ENCODE results near the gene RAB36. TPM values are rescaled to one million over a fixed set of nuclear protein-coding genes. Genes with fewer than 3 reads are reported as not detected.

Gene RAB36
- polyA plus RNA-seq, 1 of the 3 experiments (the other 2 are of a cell fraction), result 6.6 TPM

DNA sequence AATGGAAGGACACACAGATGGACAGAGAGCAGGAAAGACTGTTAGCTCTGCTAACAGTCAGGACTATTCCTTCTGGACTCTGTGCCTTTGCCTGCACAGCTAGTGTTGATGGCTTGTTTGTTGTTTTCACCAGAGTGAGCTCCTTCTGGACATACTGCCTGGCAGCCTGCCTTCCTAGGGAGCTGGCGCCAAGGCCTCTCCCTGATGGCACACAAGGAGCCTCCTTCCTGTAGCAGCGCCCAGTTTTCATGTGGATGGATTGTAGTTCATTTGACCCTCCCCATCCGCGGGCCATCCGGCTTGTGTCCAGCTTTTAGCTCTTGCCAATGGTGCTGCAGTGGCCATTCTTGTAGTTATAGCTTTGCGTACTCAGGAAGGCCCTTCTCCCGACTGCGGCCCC is 18.4 kb downstream of the RAB36 start:
- Histone ChIP-seq H3F3A (replicated peaks; ENCODE audit: insufficient read depth) (no peaks in the 10 kb centered on the region), H3K4me1 (ENCODE audit: control insufficient read depth in 1 of 2, insufficient read depth in 2 of 2, low read depth in 1 of 2, low read length in 1 of 2) (peaks cover 0 to 12% of the 10 kb centered on the region in 2 experiments; a peak in 1 of 4 replicates), H2AFZ (ENCODE audit: low read depth) (no peak overlapping the region), H3K79me2 (ENCODE audit: insufficient read depth) (no peaks in the 10 kb centered on the region), H3K27me3 (ENCODE audit: insufficient read depth) (no peaks in the 10 kb centered on the region), H3K9me3 (no peaks in the 10 kb centered on the region), H3K36me3 (replicated peaks in 1 of 2; ENCODE audit: control insufficient read depth in 1 of 2, insufficient read depth in 2 of 2, low read length in 1 of 2) (no peaks in the 10 kb centered on the region), H3K4me3 (ENCODE audit: low read depth in 2 of 2, low read length in 1 of 2) (no peak overlapping the region), H3K9me2 (no peaks in the 10 kb centered on the region), H4K20me1 (ENCODE audit: insufficient read depth) (no peaks in the 10 kb centered on the region), H3K4me2 (no peak overlapping the region), H3K9ac (no peak overlapping the region), H3K27ac (ENCODE audit: low read depth in 2 of 2, low read length in 1 of 2) (no peak overlapping the region)
- TF ChIP-seq FOSL2 (IDR thresholded peaks at IDR 0.05; ENCODE audit: borderline replicate concordance, low read depth), result no peak
- TF ChIP-seq RXRA (IDR thresholded peaks at IDR 0.05; ENCODE audit: borderline replicate concordance, low read depth), result no peak
- TF ChIP-seq RFX5 (IDR thresholded peaks at IDR 0.05; ENCODE audit: low read length), result no peak
- TF ChIP-seq FOXM1 (IDR thresholded peaks at IDR 0.05; ENCODE audit: low read depth), result no peak
- TF ChIP-seq, protein P1, sequence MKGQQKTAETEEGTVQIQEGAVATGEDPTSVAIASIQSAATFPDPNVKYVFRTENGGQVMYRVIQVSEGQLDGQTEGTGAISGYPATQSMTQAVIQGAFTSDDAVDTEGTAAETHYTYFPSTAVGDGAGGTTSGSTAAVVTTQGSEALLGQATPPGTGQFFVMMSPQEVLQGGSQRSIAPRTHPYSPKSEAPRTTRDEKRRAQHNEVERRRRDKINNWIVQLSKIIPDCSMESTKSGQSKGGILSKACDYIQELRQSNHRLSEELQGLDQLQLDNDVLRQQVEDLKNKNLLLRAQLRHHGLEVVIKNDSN (IDR thresholded peaks at IDR 0.05; ENCODE audit: borderline replicate concordance, low read depth), result no peak
- no peak for TF ChIP-seq TCF12 (IDR thresholded peaks at IDR 0.05)
- TF ChIP-seq SIN3A (IDR thresholded peaks at IDR 0.05; ENCODE audit: borderline replicate concordance, low read depth, low read length), result no peak
- TF ChIP-seq, protein P2, sequence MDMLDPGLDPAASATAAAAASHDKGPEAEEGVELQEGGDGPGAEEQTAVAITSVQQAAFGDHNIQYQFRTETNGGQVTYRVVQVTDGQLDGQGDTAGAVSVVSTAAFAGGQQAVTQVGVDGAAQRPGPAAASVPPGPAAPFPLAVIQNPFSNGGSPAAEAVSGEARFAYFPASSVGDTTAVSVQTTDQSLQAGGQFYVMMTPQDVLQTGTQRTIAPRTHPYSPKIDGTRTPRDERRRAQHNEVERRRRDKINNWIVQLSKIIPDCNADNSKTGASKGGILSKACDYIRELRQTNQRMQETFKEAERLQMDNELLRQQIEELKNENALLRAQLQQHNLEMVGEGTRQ (IDR thresholded peaks at IDR 0.05; ENCODE audit: borderline replicate concordance, low read depth, low read length), result no peak
- TF ChIP-seq, protein P3, sequence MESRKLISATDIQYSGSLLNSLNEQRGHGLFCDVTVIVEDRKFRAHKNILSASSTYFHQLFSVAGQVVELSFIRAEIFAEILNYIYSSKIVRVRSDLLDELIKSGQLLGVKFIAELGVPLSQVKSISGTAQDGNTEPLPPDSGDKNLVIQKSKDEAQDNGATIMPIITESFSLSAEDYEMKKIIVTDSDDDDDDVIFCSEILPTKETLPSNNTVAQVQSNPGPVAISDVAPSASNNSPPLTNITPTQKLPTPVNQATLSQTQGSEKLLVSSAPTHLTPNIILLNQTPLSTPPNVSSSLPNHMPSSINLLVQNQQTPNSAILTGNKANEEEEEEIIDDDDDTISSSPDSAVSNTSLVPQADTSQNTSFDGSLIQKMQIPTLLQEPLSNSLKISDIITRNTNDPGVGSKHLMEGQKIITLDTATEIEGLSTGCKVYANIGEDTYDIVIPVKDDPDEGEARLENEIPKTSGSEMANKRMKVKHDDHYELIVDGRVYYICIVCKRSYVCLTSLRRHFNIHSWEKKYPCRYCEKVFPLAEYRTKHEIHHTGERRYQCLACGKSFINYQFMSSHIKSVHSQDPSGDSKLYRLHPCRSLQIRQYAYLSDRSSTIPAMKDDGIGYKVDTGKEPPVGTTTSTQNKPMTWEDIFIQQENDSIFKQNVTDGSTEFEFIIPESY (IDR thresholded peaks at IDR 0.05; ENCODE audit: borderline replicate concordance, low read depth), result no peak
- no peak for TF ChIP-seq NFIC (IDR thresholded peaks at IDR 0.05; ENCODE audit: borderline replicate concordance)
- TF ChIP-seq, protein P4, sequence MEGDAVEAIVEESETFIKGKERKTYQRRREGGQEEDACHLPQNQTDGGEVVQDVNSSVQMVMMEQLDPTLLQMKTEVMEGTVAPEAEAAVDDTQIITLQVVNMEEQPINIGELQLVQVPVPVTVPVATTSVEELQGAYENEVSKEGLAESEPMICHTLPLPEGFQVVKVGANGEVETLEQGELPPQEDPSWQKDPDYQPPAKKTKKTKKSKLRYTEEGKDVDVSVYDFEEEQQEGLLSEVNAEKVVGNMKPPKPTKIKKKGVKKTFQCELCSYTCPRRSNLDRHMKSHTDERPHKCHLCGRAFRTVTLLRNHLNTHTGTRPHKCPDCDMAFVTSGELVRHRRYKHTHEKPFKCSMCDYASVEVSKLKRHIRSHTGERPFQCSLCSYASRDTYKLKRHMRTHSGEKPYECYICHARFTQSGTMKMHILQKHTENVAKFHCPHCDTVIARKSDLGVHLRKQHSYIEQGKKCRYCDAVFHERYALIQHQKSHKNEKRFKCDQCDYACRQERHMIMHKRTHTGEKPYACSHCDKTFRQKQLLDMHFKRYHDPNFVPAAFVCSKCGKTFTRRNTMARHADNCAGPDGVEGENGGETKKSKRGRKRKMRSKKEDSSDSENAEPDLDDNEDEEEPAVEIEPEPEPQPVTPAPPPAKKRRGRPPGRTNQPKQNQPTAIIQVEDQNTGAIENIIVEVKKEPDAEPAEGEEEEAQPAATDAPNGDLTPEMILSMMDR (IDR thresholded peaks at IDR 0.05), result no peak
- CTCF ChIA-PET, result interaction anchor here (0.8 to 2.6 kb wide), 5 partner anchors 11 to 204 kb away, joined by 3 to 12 read pairs (median 4); no protein-coding TSS in a partner anchor
- POLR2A ChIA-PET, result no interaction called here
- no peak for DNase-seq
- whole genome bisulfite sequencing (ENCODE audit: low lambda C conversion rate), result 97% methylated on average over 8 of the region's 8 CpGs

DNA sequence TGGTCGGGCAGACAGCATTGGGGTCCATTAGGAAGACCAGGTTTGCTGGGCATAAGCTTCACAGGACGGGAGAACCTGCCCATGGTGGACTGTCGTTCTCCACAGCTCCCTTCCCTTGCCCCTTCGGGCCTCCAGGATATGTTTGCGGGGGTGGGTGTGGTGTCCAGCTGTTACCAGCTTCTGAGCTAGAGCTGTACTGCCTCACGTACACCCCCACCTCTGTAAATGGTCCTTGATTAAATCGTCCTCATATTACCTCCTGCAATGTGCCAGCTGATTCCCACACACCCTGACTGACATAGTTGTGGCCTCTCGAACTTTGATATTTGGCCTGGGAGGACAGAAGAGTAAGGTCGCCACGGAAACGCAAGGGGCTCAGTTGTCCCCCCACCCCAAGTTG is 18.8 kb downstream of the RAB36 start:
- H3K4me3 ChIP-seq (ENCODE audit: low read depth in 2 of 2, low read length in 1 of 2), result no peak overlapping the region
- ChIA-PET CTCF (interaction anchor here (0.8 to 2.6 kb wide), 5 partner anchors 11 to 205 kb away, joined by 3 to 12 read pairs (median 4); no protein-coding TSS in a partner anchor), POLR2A (no interaction called here)
- no peak overlapping the region for H3K27ac ChIP-seq (ENCODE audit: low read depth in 2 of 2, low read length in 1 of 2)
- no peak overlapping the region for H3K9ac ChIP-seq
- no peak for DNase-seq
- H3K27me3 ChIP-seq (ENCODE audit: insufficient read depth), result no peaks in the 10 kb centered on the region
- no peak overlapping the region for H2AFZ ChIP-seq (ENCODE audit: low read depth)
- no peak overlapping the region for H3K4me2 ChIP-seq
- no peaks in the 10 kb centered on the region for H3K9me3 ChIP-seq
- H3K4me1 ChIP-seq (ENCODE audit: control insufficient read depth in 1 of 2, insufficient read depth in 2 of 2, low read depth in 1 of 2, low read length in 1 of 2), result peaks cover 0 to 14% of the 10 kb centered on the region in 2 experiments; a peak in 1 of 4 replicates
- H3K9me2 ChIP-seq, result no peaks in the 10 kb centered on the region
- no peaks in the 10 kb centered on the region for H3K79me2 ChIP-seq (ENCODE audit: insufficient read depth)
- WGBS (ENCODE audit: low lambda C conversion rate), result 96% methylated on average over 10 of the region's 11 CpGs
- H4K20me1 ChIP-seq (ENCODE audit: insufficient read depth), result no peaks in the 10 kb centered on the region
- no peaks in the 10 kb centered on the region for H3F3A ChIP-seq (replicated peaks; ENCODE audit: insufficient read depth)
- H3K36me3 ChIP-seq (replicated peaks in 1 of 2; ENCODE audit: control insufficient read depth in 1 of 2, insufficient read depth in 2 of 2, low read length in 1 of 2), result no peaks in the 10 kb centered on the region
- TF ChIP-seq, protein P1 (IDR thresholded peaks at IDR 0.05; ENCODE audit: borderline replicate concordance, low read depth), result no peak
- no peak for TF ChIP-seq JUND (IDR thresholded peaks at IDR 0.05)
- TF ChIP-seq CHD2 (IDR thresholded peaks at IDR 0.05; ENCODE audit: low read length, partially characterized antibody), result no peak
- TF ChIP-seq RCOR1 (IDR thresholded peaks at IDR 0.05; ENCODE audit: low read length), result no peak
- TF ChIP-seq, protein P5, sequence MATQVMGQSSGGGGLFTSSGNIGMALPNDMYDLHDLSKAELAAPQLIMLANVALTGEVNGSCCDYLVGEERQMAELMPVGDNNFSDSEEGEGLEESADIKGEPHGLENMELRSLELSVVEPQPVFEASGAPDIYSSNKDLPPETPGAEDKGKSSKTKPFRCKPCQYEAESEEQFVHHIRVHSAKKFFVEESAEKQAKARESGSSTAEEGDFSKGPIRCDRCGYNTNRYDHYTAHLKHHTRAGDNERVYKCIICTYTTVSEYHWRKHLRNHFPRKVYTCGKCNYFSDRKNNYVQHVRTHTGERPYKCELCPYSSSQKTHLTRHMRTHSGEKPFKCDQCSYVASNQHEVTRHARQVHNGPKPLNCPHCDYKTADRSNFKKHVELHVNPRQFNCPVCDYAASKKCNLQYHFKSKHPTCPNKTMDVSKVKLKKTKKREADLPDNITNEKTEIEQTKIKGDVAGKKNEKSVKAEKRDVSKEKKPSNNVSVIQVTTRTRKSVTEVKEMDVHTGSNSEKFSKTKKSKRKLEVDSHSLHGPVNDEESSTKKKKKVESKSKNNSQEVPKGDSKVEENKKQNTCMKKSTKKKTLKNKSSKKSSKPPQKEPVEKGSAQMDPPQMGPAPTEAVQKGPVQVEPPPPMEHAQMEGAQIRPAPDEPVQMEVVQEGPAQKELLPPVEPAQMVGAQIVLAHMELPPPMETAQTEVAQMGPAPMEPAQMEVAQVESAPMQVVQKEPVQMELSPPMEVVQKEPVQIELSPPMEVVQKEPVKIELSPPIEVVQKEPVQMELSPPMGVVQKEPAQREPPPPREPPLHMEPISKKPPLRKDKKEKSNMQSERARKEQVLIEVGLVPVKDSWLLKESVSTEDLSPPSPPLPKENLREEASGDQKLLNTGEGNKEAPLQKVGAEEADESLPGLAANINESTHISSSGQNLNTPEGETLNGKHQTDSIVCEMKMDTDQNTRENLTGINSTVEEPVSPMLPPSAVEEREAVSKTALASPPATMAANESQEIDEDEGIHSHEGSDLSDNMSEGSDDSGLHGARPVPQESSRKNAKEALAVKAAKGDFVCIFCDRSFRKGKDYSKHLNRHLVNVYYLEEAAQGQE (IDR thresholded peaks at IDR 0.05; ENCODE audit: low read depth, low read length), result no peak
- no peak for TF ChIP-seq EZH2phosphoT487 (IDR thresholded peaks at IDR 0.05; ENCODE audit: borderline replicate concordance, low read depth)
- no peak for TF ChIP-seq ELF1 (IDR thresholded peaks at IDR 0.05)
- TF ChIP-seq RFX5 (IDR thresholded peaks at IDR 0.05; ENCODE audit: low read length), result no peak

All from SK-N-SH (cell line).